Stimulated activated CD8-positive, alpha-beta memory T cell treated with anti-CD3 and anti-CD28 coated beads, Interleukin-12 subunit alpha, Interleukin-12 subunit beta, amount 100 ng/mL, for 1 hour (primary cell): ENCODE results near the gene SRP14.

Experiments
- DNase-seq: peaks from one replicate; pipeline ENCODE4 v3.0.0-alpha.2; 2020; ENCODE audit warnings: low read depth

SRP14 gene

GRCh38 chr15:40067921-40068624, 29.1 kb upstream of the SRP14 start:
- DNase-seq = no peak

- DNase-seq = no peak
Measured at GRCh38 chr15:40066589-40066988, 27.6 kb upstream of the SRP14 start.

- no peak for DNase-seq
Measured at GRCh38 chr15:40065166-40065565, 26.2 kb upstream of the SRP14 start.

- no peak for DNase-seq
Measured at GRCh38 chr15:40064231-40064894, 25.4 kb upstream of the SRP14 start.

- DNase-seq = no peak
Measured at GRCh38 chr15:40063563-40064011, 24.6 kb upstream of the SRP14 start.

- DNase-seq = no peak
Measured at GRCh38 chr15:40062816-40063562, 24.0 kb upstream of the SRP14 start.

GRCh38 chr15:40061212-40061901, 22.4 kb upstream of the SRP14 start:
- no peak for DNase-seq

GRCh38 chr15:40060236-40060961, 21.4 kb upstream of the SRP14 start:
- DNase-seq = no peak

GRCh38 chr15:40059821-40060220, 20.8 kb upstream of the SRP14 start:
- no peak for DNase-seq

GRCh38 chr15:40058476-40059140, 19.6 kb upstream of the SRP14 start:
- no peak for DNase-seq

- no peak for DNase-seq
Measured at GRCh38 chr15:40055576-40056293, 16.8 kb upstream of the SRP14 start.

GRCh38 chr15:40054855-40055575, 16.0 kb upstream of the SRP14 start:
- no peak for DNase-seq

- no peak for DNase-seq
Measured at GRCh38 chr15:40054605-40054854, 15.5 kb upstream of the SRP14 start.

GRCh38 chr15:40053831-40054604, 15.0 kb upstream of the SRP14 start:
- no peak for DNase-seq

GRCh38 chr15:40053079-40053830, 14.3 kb upstream of the SRP14 start:
- no peak for DNase-seq

- DNase-seq = no peak
Measured at GRCh38 chr15:40052604-40053003, 13.6 kb upstream of the SRP14 start.

GRCh38 chr15:40051616-40052415, 12.8 kb upstream of the SRP14 start:
- no peak for DNase-seq
